ENCODE results near the gene GABRA6. TPM values are rescaled to one million over a fixed set of nuclear protein-coding genes. Genes with fewer than 3 reads are reported as not detected.

The GABRA6 gene
- total RNA-seq, 1 donor, result not detected

GRCh38 chr5:161740433-161740832 is 54.9 kb downstream of the GABRA6 start:
- TF ChIP-seq CTCF (IDR thresholded peaks at IDR 0.05; ENCODE audit: insufficient read depth, low read length), result no peak

GRCh38 chr5:161744276-161744675 is 58.8 kb downstream of the GABRA6 start:
- no peak for DNase-seq (ENCODE audit: low read depth)
- no peak overlapping the region for H3K4me3 ChIP-seq (ENCODE audit: low read depth, low read length)
- TF ChIP-seq CTCF (IDR thresholded peaks at IDR 0.05; ENCODE audit: insufficient read depth, low read length), result no peak

More at GRCh38 chr5:161740433-161740832, 54.9 kb downstream of the GABRA6 start:
- H3K4me3 ChIP-seq (ENCODE audit: low read depth, low read length), result no peak overlapping the region
- DNase-seq (ENCODE audit: low read depth), result no peak

DNA sequence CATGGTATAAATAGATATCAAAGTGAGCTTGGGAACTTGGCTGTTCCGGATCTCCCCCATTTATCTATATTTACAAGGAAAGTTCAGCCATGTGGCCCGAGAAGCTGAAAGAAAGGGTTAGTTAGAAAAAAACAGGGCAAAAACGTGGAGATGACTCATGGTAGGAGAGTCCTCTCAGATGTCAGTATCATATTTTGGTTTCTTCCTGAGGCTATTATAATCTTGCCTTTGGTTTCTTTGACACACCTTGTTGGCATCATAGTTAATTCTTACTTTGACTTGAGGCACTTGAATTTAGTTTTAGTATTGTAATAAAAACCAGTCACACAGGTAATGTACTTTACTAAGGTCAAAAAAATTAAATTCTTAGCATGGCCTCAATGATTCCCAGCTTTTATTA is 59.9 kb downstream of the GABRA6 start:
- TF ChIP-seq CTCF (IDR thresholded peaks at IDR 0.05; ENCODE audit: insufficient read depth, low read length), result no peak
- no peak overlapping the region for H3K4me3 ChIP-seq (ENCODE audit: low read depth, low read length)
- no peak for DNase-seq (ENCODE audit: low read depth)

DNA sequence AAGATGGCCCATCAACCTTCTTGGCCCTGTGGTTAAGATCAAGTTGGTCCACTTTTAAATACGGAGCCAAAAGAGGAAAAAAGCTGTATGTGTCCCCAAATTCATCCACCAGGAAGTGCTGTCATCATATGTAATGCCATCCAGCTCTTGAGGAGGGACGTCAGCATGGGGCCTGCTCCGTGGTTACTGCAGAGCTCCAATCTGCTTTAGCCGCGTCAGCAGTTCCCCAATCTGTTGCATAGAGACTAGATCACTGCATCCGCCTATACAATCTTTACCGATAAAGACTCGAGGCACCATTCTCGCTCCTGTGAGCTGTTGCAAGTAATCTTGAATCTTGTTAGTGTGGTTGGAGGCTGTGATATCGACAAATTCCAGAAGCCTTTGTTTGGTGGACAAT is 65.7 kb downstream of the GABRA6 start:
- DNase-seq (ENCODE audit: low read depth), result no peak
- no peak for TF ChIP-seq CTCF (IDR thresholded peaks at IDR 0.05; ENCODE audit: insufficient read depth, low read length)
- no peak overlapping the region for H3K4me3 ChIP-seq (ENCODE audit: low read depth, low read length)

Other genes with a start within 250 kb of the GABRA6 start
- gene GABRB2, start 139.0 kb upstream of the GABRA6 start, total RNA-seq (ENCODE audit: low replicate concordance), result 0.09 TPM in 1 of 2 replicates, not detected in the other
- not detected in 2 replicates for gene GABRA1, start 162.4 kb downstream of the GABRA6 start, total RNA-seq (ENCODE audit: low replicate concordance)

Measured in fibroblast of the aortic adventitia (primary cell).